Measurements from ENCODE around the gene CNTN4.
A peak's percentile ranks its signal among the peaks of the same experiment; 100 is the strongest.

CNTN4 gene

GRCh38 chr3:2579206-2579605 lies 480.5 kb downstream of the CNTN4 start:
- peak in 1 of 51 donors; percentile 2 for DNase-seq

- DNase-seq: no peak
These were observed 484.4 kb downstream of the CNTN4 start for GRCh38 chr3:2583046-2583445.

- no peak for DNase-seq
These were observed 490.8 kb downstream of the CNTN4 start for GRCh38 chr3:2589336-2589969.

GRCh38 chr3:2595486-2595885 lies 496.8 kb downstream of the CNTN4 start:
- no peak for DNase-seq

- DNase-seq: no peak
These were observed 498.9 kb downstream of the CNTN4 start for GRCh38 chr3:2597615-2598014.

- DNase-seq: no peak
These were observed 500.8 kb downstream of the CNTN4 start for GRCh38 chr3:2599471-2599870.

- no peak for DNase-seq
These were observed 505.1 kb downstream of the CNTN4 start for GRCh38 chr3:2603692-2604289.

- no peak for DNase-seq
These were observed 515.9 kb downstream of the CNTN4 start for GRCh38 chr3:2614578-2614977.

GRCh38 chr3:2615080-2615479 lies 516.4 kb downstream of the CNTN4 start:
- no peak for DNase-seq

GRCh38 chr3:2623436-2623835 lies 524.8 kb downstream of the CNTN4 start:
- no peak for DNase-seq

GRCh38 chr3:2628117-2628516 lies 529.5 kb downstream of the CNTN4 start:
- DNase-seq: no peak

- DNase-seq: no peak
These were observed 536.8 kb downstream of the CNTN4 start for GRCh38 chr3:2635511-2635910.

- no peak for DNase-seq
These were observed 544.9 kb downstream of the CNTN4 start for GRCh38 chr3:2643606-2644005.

GRCh38 chr3:2645001-2645400 lies 546.3 kb downstream of the CNTN4 start:
- no peak for DNase-seq

GRCh38 chr3:2650746-2651145 lies 552.1 kb downstream of the CNTN4 start:
- DNase-seq: no peak

- no peak for DNase-seq
These were observed 553.7 kb downstream of the CNTN4 start for GRCh38 chr3:2652386-2652785.

GRCh38 chr3:2653706-2654105 lies 555.0 kb downstream of the CNTN4 start:
- no peak for DNase-seq

- DNase-seq: no peak
These were observed 556.6 kb downstream of the CNTN4 start for GRCh38 chr3:2655229-2655701.

- DNase-seq: no peak
These were observed 558.4 kb downstream of the CNTN4 start for GRCh38 chr3:2656806-2657777.

- DNase-seq: no peak
These were observed 559.3 kb downstream of the CNTN4 start for GRCh38 chr3:2657971-2658370.

- DNase-seq: no peak
These were observed 561.2 kb downstream of the CNTN4 start for GRCh38 chr3:2659896-2660295.

GRCh38 chr3:2661078-2661477 lies 562.4 kb downstream of the CNTN4 start:
- no peak for DNase-seq
